Trophoblast cell (in vitro differentiated cells and primary cell): ENCODE results near the gene TMEM121B.

ENCODE experiments used
- DNase-seq, 2 donors: peaks; one replicate each; pipeline ENCODE4 v3.0.0-alpha.2; 2016
- H2AFZ ChIP-seq: 2 replicates; pipeline ENCODE4 v1.6.1; 2013; ENCODE audit warnings: low read length, moderate library complexity, mild to moderate bottlenecking; ENCODE audit not compliant: insufficient read depth, poor library complexity
- H2AK5ac ChIP-seq: 2 replicates; pipeline ENCODE4 v1.6.1; 2013; ENCODE audit warnings: mild to moderate bottlenecking, low read length
- H2BK120ac ChIP-seq: 2 replicates; pipeline ENCODE4 v1.6.1; 2013; ENCODE audit warnings: low read length, mild to moderate bottlenecking, moderate library complexity; ENCODE audit not compliant: insufficient read depth, poor library complexity
- H2BK12ac ChIP-seq: 2 replicates; pipeline ENCODE4 v1.6.1; 2013; ENCODE audit warnings: mild to moderate bottlenecking, low read length, moderate library complexity
- H2BK5ac ChIP-seq: 2 replicates; pipeline ENCODE4 v1.6.1; 2013; ENCODE audit warnings: low read length, low read depth, moderate library complexity, mild to moderate bottlenecking; ENCODE audit not compliant: poor library complexity
- H3K14ac ChIP-seq: 2 replicates; pipeline ENCODE4 v1.6.1; 2013; ENCODE audit warnings: mild to moderate bottlenecking, low read length
- H3K18ac ChIP-seq: 2 replicates; pipeline ENCODE4 v1.6.1; 2013; ENCODE audit warnings: mild to moderate bottlenecking, low read length
- H3K23ac ChIP-seq: 2 replicates; pipeline ENCODE4 v1.6.1; 2013; ENCODE audit warnings: low read length
- H3K27ac ChIP-seq: 2 replicates; pipeline ENCODE4 v1.5.1; 2013; ENCODE audit warnings: low read depth, mild to moderate bottlenecking, inconsistent platforms, low read length, moderate library complexity
- H3K27me3 ChIP-seq: 2 replicates; pipeline ENCODE4 v1.6.1; 2013; ENCODE audit warnings: inconsistent platforms, mild to moderate bottlenecking, low read length, moderate library complexity; ENCODE audit not compliant: insufficient read depth
- H3K36me3 ChIP-seq, 2 experiments: 1 replicate in 1 of 2; 2 replicates in 1 of 2; pipeline ENCODE4 v1.6.1; 2013; ENCODE audit warnings: low read length in 2 of 2, mild to moderate bottlenecking in 2 of 2, moderate library complexity in 1 of 2; ENCODE audit not compliant: insufficient read depth in 2 of 2, control insufficient read depth in 1 of 2
- H3K4ac ChIP-seq: 2 replicates; pipeline ENCODE4 v1.6.1; 2013; ENCODE audit warnings: low read depth, mild to moderate bottlenecking, low read length, moderate library complexity
- H3K4me1 ChIP-seq, 2 experiments: 1 replicate in 1 of 2; 2 replicates in 1 of 2; pipeline ENCODE4 v1.6.1; 2013; ENCODE audit warnings: low read length in 2 of 2, mild to moderate bottlenecking in 2 of 2, moderate library complexity in 1 of 2; ENCODE audit not compliant: insufficient read depth in 2 of 2, control insufficient read depth in 1 of 2
- H3K4me2 ChIP-seq: 2 replicates; pipeline ENCODE4 v1.6.1; 2013; ENCODE audit warnings: inconsistent platforms, mild to moderate bottlenecking, low read length, moderate library complexity
- H3K4me3 ChIP-seq: 2 replicates; pipeline ENCODE4 v1.5.1; 2013; ENCODE audit warnings: mild to moderate bottlenecking, low read depth, low read length, inconsistent platforms
- H3K79me1 ChIP-seq: one replicate; pipeline ENCODE4 v1.6.1; 2013; ENCODE audit warnings: low read length
- H3K79me2 ChIP-seq: 2 replicates; pipeline ENCODE4 v1.6.1; 2013; ENCODE audit warnings: low read length, mild to moderate bottlenecking; ENCODE audit not compliant: control insufficient read depth, insufficient read depth, poor library complexity
- H3K9ac ChIP-seq: 2 replicates; pipeline ENCODE4 v1.6.1; 2013; ENCODE audit warnings: mild to moderate bottlenecking, low read length
- H3K9me3 ChIP-seq: 2 replicates; pipeline ENCODE4 v1.6.1; 2013; ENCODE audit warnings: low read depth, mild to moderate bottlenecking, control low read depth, inconsistent platforms, low read length; ENCODE audit not compliant: insufficient read depth
- H4K12ac ChIP-seq: 2 replicates; pipeline ENCODE4 v1.6.1; 2013; ENCODE audit warnings: low read depth, mild to moderate bottlenecking, low read length, moderate library complexity
- H4K8ac ChIP-seq: 2 replicates; pipeline ENCODE4 v1.6.1; 2013; ENCODE audit warnings: low read depth, mild to moderate bottlenecking, low read length, moderate library complexity
- H4K91ac ChIP-seq: one replicate; pipeline ENCODE4 v1.6.1; 2013; ENCODE audit warnings: low read depth, mild to moderate bottlenecking, low read length, moderate library complexity
- WGBS: extraction: QIAGEN DNeasy Blood & Tissue Kit; methylation state at CpG from one replicate; pipeline ENCODE4 v1.1.7; 2013; ENCODE audit warnings: missing lambda C conversion rate; ENCODE audit not compliant: insufficient read length, insufficient coverage; ENCODE audit errors: extremely low coverage; 5-methylcytosine and 5-hydroxymethylcytosine counted together

Gene TMEM121B

GRCh38 chr22:17143101-17143500 is 21.9 kb upstream of the TMEM121B start:
- Histone ChIP-seq H3K23ac (no peak overlapping the region), H3K4me1 (no peaks in the 10 kb centered on the region), H3K4me3 (no peak overlapping the region), H2BK12ac (no peak overlapping the region), H3K79me1 (no peaks in the 10 kb centered on the region), H3K18ac (no peak overlapping the region), H3K9ac (no peak overlapping the region), H3K79me2 (no peaks in the 10 kb centered on the region), H3K27me3 (no peaks in the 10 kb centered on the region), H3K14ac (no peak overlapping the region), H2AK5ac (no peak overlapping the region), H3K36me3 (peaks cover 9 to 25% of the 10 kb centered on the region in 2 experiments), H2BK5ac (no peak overlapping the region), H4K8ac (no peak overlapping the region), H3K4ac (no peak overlapping the region), H3K9me3 (peaks cover 3% of the 10 kb centered on the region), H4K12ac (no peak overlapping the region), H2BK120ac (no peak overlapping the region), H2AFZ (no peak overlapping the region), H3K27ac (no peak overlapping the region), H3K4me2 (no peak overlapping the region), H4K91ac (no peak overlapping the region)
- no CpG with 5 or more reads among the region's 9 CpGs for WGBS
- no peak for DNase-seq

- H3K23ac ChIP-seq, result peak overlapping the region; percentile 63
- no peaks in the 10 kb centered on the region for H3K79me2 ChIP-seq
- H3K27me3 ChIP-seq, result no peaks in the 10 kb centered on the region
- H2AK5ac ChIP-seq, result no peak overlapping the region
- no peak overlapping the region for H3K18ac ChIP-seq
- H3K4me2 ChIP-seq, result no peak overlapping the region
- no peaks in the 10 kb centered on the region for H3K4me1 ChIP-seq
- whole genome bisulfite sequencing, result no CpG with 5 or more reads among the region's 9 CpGs
- H3K36me3 ChIP-seq, result peaks cover 14 to 25% of the 10 kb centered on the region in 2 experiments
- H3K14ac ChIP-seq, result no peak overlapping the region
- H2BK12ac ChIP-seq, result no peak overlapping the region
- H3K9me3 ChIP-seq, result no peaks in the 10 kb centered on the region
- no peak overlapping the region for H4K91ac ChIP-seq
- H4K12ac ChIP-seq, result no peak overlapping the region
- no peak overlapping the region for H4K8ac ChIP-seq
- H3K79me1 ChIP-seq, result no peaks in the 10 kb centered on the region
- no peak overlapping the region for H3K9ac ChIP-seq
- no peak overlapping the region for H2AFZ ChIP-seq
- no peak overlapping the region for H2BK5ac ChIP-seq
- H3K4ac ChIP-seq, result no peak overlapping the region
- no peak overlapping the region for H2BK120ac ChIP-seq
- H3K27ac ChIP-seq, result no peak overlapping the region
- DNase-seq, result no peak
- no peak overlapping the region for H3K4me3 ChIP-seq
Measured at GRCh38 chr22:17140826-17141766, 19.9 kb upstream of the TMEM121B start.

- H2AFZ ChIP-seq, result no peak overlapping the region
- H3K27me3 ChIP-seq, result no peaks in the 10 kb centered on the region
- no peaks in the 10 kb centered on the region for H3K79me2 ChIP-seq
- no peak overlapping the region for H3K18ac ChIP-seq
- no peak overlapping the region for H3K9ac ChIP-seq
- H3K27ac ChIP-seq, result no peak overlapping the region
- no peak overlapping the region for H3K4ac ChIP-seq
- H2BK12ac ChIP-seq, result no peak overlapping the region
- no peak overlapping the region for H2AK5ac ChIP-seq
- H3K14ac ChIP-seq, result no peak overlapping the region
- no peak overlapping the region for H3K4me3 ChIP-seq
- no peaks in the 10 kb centered on the region for H3K9me3 ChIP-seq
- H3K4me2 ChIP-seq, result no peak overlapping the region
- no CpG with 5 or more reads among the region's 8 CpGs for WGBS
- H3K79me1 ChIP-seq, result no peaks in the 10 kb centered on the region
- no peaks in the 10 kb centered on the region for H3K4me1 ChIP-seq
- H4K12ac ChIP-seq, result no peak overlapping the region
- no peak overlapping the region for H4K8ac ChIP-seq
- no peak overlapping the region for H3K23ac ChIP-seq
- H3K36me3 ChIP-seq, result peaks cover 13 to 24% of the 10 kb centered on the region in 2 experiments
- H2BK120ac ChIP-seq, result no peak overlapping the region
- DNase-seq, result no peak
- no peak overlapping the region for H4K91ac ChIP-seq
- H2BK5ac ChIP-seq, result no peak overlapping the region
Measured at GRCh38 chr22:17140022-17140421, 18.9 kb upstream of the TMEM121B start.

GRCh38 chr22:17138513-17138912 is 17.4 kb upstream of the TMEM121B start:
- H3K36me3 ChIP-seq, result peaks cover 8 to 17% of the 10 kb centered on the region in 2 experiments
- no peak overlapping the region for H3K4me2 ChIP-seq
- no peaks in the 10 kb centered on the region for H3K79me1 ChIP-seq
- H3K23ac ChIP-seq, result no peak overlapping the region
- H2AK5ac ChIP-seq, result no peak overlapping the region
- H4K8ac ChIP-seq, result no peak overlapping the region
- H3K4ac ChIP-seq, result no peak overlapping the region
- no peak overlapping the region for H3K27ac ChIP-seq
- no CpG with 5 or more reads among the region's 11 CpGs for WGBS
- H4K12ac ChIP-seq, result no peak overlapping the region
- no peaks in the 10 kb centered on the region for H3K9me3 ChIP-seq
- H2BK12ac ChIP-seq, result no peak overlapping the region
- H3K4me3 ChIP-seq, result no peak overlapping the region
- H4K91ac ChIP-seq, result no peak overlapping the region
- H3K79me2 ChIP-seq, result no peaks in the 10 kb centered on the region
- no peaks in the 10 kb centered on the region for H3K4me1 ChIP-seq
- no peak overlapping the region for H3K14ac ChIP-seq
- no peak overlapping the region for H2AFZ ChIP-seq
- H3K27me3 ChIP-seq, result no peaks in the 10 kb centered on the region
- H2BK5ac ChIP-seq, result no peak overlapping the region
- H3K18ac ChIP-seq, result no peak overlapping the region
- H3K9ac ChIP-seq, result no peak overlapping the region
- no peak overlapping the region for H2BK120ac ChIP-seq
- no peak for DNase-seq
